ENCODE results near the gene TRAF1. TPM values are rescaled to one million over a fixed set of nuclear protein-coding genes. Genes with fewer than 3 reads are reported as not detected.

The TRAF1 gene
- total and polyA plus RNA-seq, 12 donors, result 1.1 to 6.7 (median 2.0) TPM

GRCh38 chr9:120860083-120860482 is 66.5 kb downstream of the TRAF1 start:
- Histone ChIP-seq H3K27ac (no peak overlapping the region), H3K36me3 (peaks cover 0 to 92% (median 10%) of the 10 kb centered on the region in 9 donors), H3K4me1 (peaks cover 0 to 17% (median 6%) of the 10 kb centered on the region in 9 donors), H3K9me3 (no peaks in the 10 kb centered on the region), H3K4me3 (no peak overlapping the region), H3K27me3 (no peaks in the 10 kb centered on the region)
- DNase-seq (no peak), ATAC-seq (no peak)
- WGBS, 2 donors, result 95% methylated on average over 11 of the region's 11 CpGs
- intact Hi-C loops (cut with DNase I), result no loop called here
- TF ChIP-seq CTCF (IDR thresholded peaks at IDR 0.05), result no peak

GRCh38 chr9:120859361-120859760 is 67.2 kb downstream of the TRAF1 start:
- intact Hi-C loops (cut with DNase I), result no loop called here

GRCh38 chr9:120857902-120858301 is 68.7 kb downstream of the TRAF1 start:
- TF ChIP-seq CTCF (IDR thresholded peaks at IDR 0.05), result no peak
- 93 to 96% methylated on average over 11 of the region's 11 CpGs for WGBS, 2 donors
- intact Hi-C loops (cut with DNase I), result no loop called here
- ATAC-seq (no peak), DNase-seq (no peak)
- H3K27me3 ChIP-seq, result no peaks in the 10 kb centered on the region
- no peak overlapping the region for H3K4me3 ChIP-seq
- no peaks in the 10 kb centered on the region for H3K9me3 ChIP-seq
- H3K4me1 ChIP-seq, result peaks cover 0 to 17% (median 6%) of the 10 kb centered on the region in 9 donors
- H3K27ac ChIP-seq, result no peak overlapping the region
- H3K36me3 ChIP-seq, result peaks cover 0 to 89% (median 15%) of the 10 kb centered on the region in 9 donors

More at GRCh38 chr9:120859361-120859760, 67.2 kb downstream of the TRAF1 start:
- peaks cover 0 to 89% (median 10%) of the 10 kb centered on the region in 9 donors for H3K36me3 ChIP-seq
- H3K9me3 ChIP-seq, result no peaks in the 10 kb centered on the region
- no peak for DNase-seq
- TF ChIP-seq CTCF (IDR thresholded peaks at IDR 0.05), result no peak
- no peaks in the 10 kb centered on the region for H3K27me3 ChIP-seq
- no peak for ATAC-seq
- H3K4me1 ChIP-seq, result peaks cover 0 to 17% (median 6%) of the 10 kb centered on the region in 9 donors
- no peak overlapping the region for H3K4me3 ChIP-seq
- no peak overlapping the region for H3K27ac ChIP-seq
- WGBS, 2 donors, result 77 to 78% methylated on average over 6 of the region's 6 CpGs

- TF ChIP-seq CTCF (IDR thresholded peaks at IDR 0.05), result no peak
- DNase-seq, result peak in 1 of 2 donors; percentile 43
- intact Hi-C loops (cut with DNase I), result no loop called here
- WGBS, 2 donors, result 66 to 74% methylated on average over 7 of the region's 7 CpGs
- Histone ChIP-seq H3K4me3 (no peak overlapping the region), H3K9me3 (no peaks in the 10 kb centered on the region), H3K36me3 (peaks cover 0 to 89% (median 15%) of the 10 kb centered on the region in 9 donors), H3K27ac (no peak overlapping the region), H3K4me1 (peaks cover 0 to 17% (median 6%) of the 10 kb centered on the region in 9 donors), H3K27me3 (no peaks in the 10 kb centered on the region)
- ATAC-seq, result peak in 5 of 8 donors; percentile 39 to 78 (median 68)
These were observed 69.1 kb downstream of the TRAF1 start for GRCh38 chr9:120857481-120857880.
